ENCODE data around the gene EML6. TPM values are rescaled to one million over a fixed set of nuclear protein-coding genes. Genes with fewer than 3 reads are reported as not detected.

The EML6 gene
- total and polyA plus RNA-seq, 2 of the 8 experiments (the other 6 are each of a cell fraction or from before 2014, with no cell fraction given), result 1.2 to 1.6 TPM

DNA sequence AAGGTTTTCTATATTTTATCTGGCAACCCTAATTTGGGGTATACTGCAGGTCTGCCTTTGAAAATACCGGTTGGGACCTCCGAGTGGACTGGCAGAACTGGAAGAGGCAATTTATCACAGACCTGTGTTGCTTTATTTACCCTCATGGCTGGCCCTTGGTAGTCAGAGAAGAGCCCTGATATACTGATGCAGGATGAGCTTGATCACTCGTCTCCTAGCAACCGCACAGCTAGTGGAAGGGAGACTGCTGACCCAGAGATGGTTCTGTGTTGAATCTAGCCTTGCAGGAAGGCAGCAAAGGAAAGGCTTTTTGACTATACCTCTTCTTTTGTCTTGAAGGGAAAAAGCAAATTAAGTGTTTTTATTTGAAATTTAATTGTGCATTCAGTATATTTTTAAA, 154.7 kb downstream of the EML6 start:
- ChIA-PET POLR2A (ENCODE audit: partially characterized antibody) (interaction anchor here (1.0 kb wide), 1 partner anchor 14 kb away, joined by 3 read pairs; no protein-coding TSS in a partner anchor), CTCF (ENCODE audit: partially characterized antibody) (interaction anchor here (0.6 to 2.0 kb wide), 8 partner anchors 9 to 170 kb away, joined by 3 to 8 read pairs (median 4); no protein-coding TSS in a partner anchor)
- H3K23me2 ChIP-seq (ENCODE audit: low read depth, low read length), result no peaks in the 10 kb centered on the region
- H3K79me1 ChIP-seq (ENCODE audit: low read depth, low read length), result no peaks in the 10 kb centered on the region
- H3K23ac ChIP-seq (ENCODE audit: insufficient read length), result no peak overlapping the region
- H3K27ac ChIP-seq (ENCODE audit: low read depth, low read length), result no peak overlapping the region
- FAIRE-seq, result no peak
- H4K91ac ChIP-seq (replicated peaks; ENCODE audit: insufficient read length, low read length), result no peak overlapping the region
- no peak overlapping the region for H2BK20ac ChIP-seq (ENCODE audit: low read length)
- no peaks in the 10 kb centered on the region for H3K79me2 ChIP-seq (ENCODE audit: control insufficient read depth in 1 of 2, insufficient read depth in 2 of 2, low read length in 2 of 2)
- no peak overlapping the region for H2BK120ac ChIP-seq (replicated peaks; ENCODE audit: low read depth, low read length)
- H3K4me2 ChIP-seq (ENCODE audit: insufficient read depth in 1 of 2, low read depth in 2 of 2, low read length in 2 of 2), result no peak overlapping the region
- no peaks in the 10 kb centered on the region for H3K4me1 ChIP-seq (replicated peaks in 1 of 4; ENCODE audit: control insufficient read depth in 3 of 4, insufficient read depth in 4 of 4, low read length in 3 of 4)
- no peak overlapping the region for H2AK5ac ChIP-seq (ENCODE audit: low read depth, low read length)
- WGBS, 2 experiments (ENCODE audit: extremely low coverage in 1 of 2, insufficient coverage in 1 of 2, insufficient read length in 1 of 2, insufficient replicate concordance in 2 of 2, low coverage in 1 of 2, low lambda C conversion rate in 2 of 2, missing lambda C conversion rate in 1 of 2), result 83% methylated on average over 4 of the region's 4 CpGs; no CpG with 5 or more reads in 1 of the 2 experiments
- no peak overlapping the region for H3K56ac ChIP-seq (replicated peaks; ENCODE audit: insufficient read length, low read depth, low read length)
- no peak overlapping the region for H2BK15ac ChIP-seq (ENCODE audit: low read length)
- H3K9me3 ChIP-seq (ENCODE audit: insufficient read depth in 2 of 2, low read depth in 1 of 2, low read length in 1 of 2), result no peaks in the 10 kb centered on the region
- H2AFZ ChIP-seq (ENCODE audit: low read length), result no peak overlapping the region
- no peak overlapping the region for H3K14ac ChIP-seq (ENCODE audit: insufficient read length)
- no peak overlapping the region for H3K4ac ChIP-seq (replicated peaks; ENCODE audit: insufficient read length, low read depth, low read length)
- no peak for DNase-seq (ENCODE audit: low read depth in 1 of 2, low spot score in 2 of 2)
- no peaks in the 10 kb centered on the region for H3K36me3 ChIP-seq (ENCODE audit: control insufficient read depth in 2 of 4, insufficient read depth in 4 of 4, low read length in 3 of 4)
- H3K18ac ChIP-seq (ENCODE audit: extremely low read depth, low read length), result no peak overlapping the region
- no peak for TF ChIP-seq JUND (IDR thresholded peaks at IDR 0.05; ENCODE audit: low read length)
- TF ChIP-seq RBBP5 (IDR thresholded peaks at IDR 0.05; ENCODE audit: borderline replicate concordance, low read depth, low read length), result no peak
- TF ChIP-seq GABPA (IDR thresholded peaks at IDR 0.05; ENCODE audit: borderline replicate concordance, insufficient read depth, low read length), result no peak
- TF ChIP-seq CHD2 (IDR thresholded peaks at IDR 0.05; ENCODE audit: low read length), result no peak
- TF ChIP-seq EZH2 (IDR thresholded peaks at IDR 0.05; ENCODE audit: low read depth, low read length, severe bottlenecking), result no peak
- no peak for TF ChIP-seq SP1 (IDR thresholded peaks at IDR 0.05; ENCODE audit: low read depth, low read length)
- no peak for TF ChIP-seq TAF1 (IDR thresholded peaks at IDR 0.05; ENCODE audit: low read depth, low read length)
- TF ChIP-seq SAP30 (IDR thresholded peaks at IDR 0.05; ENCODE audit: insufficient read depth, insufficient replicate concordance, low read length), result no peak
- TF ChIP-seq TAF7 (optimal IDR thresholded peaks at IDR 0.05; ENCODE audit: borderline replicate concordance, low read depth, low read length), result no peak
- H4K20me1 ChIP-seq (replicated peaks in 1 of 2; ENCODE audit: control insufficient read depth in 1 of 2, insufficient read depth in 2 of 2, low read length in 2 of 2), result no peaks in the 10 kb centered on the region
- no peak overlapping the region for H4K5ac ChIP-seq (ENCODE audit: insufficient read length, low read depth, low read length)
- H3K4me3 ChIP-seq (ENCODE audit: extremely low read depth in 1 of 4, insufficient read depth in 2 of 4, low read depth in 3 of 4, low read length in 4 of 4), result no peak overlapping the region
- H3K9ac ChIP-seq (replicated peaks in 1 of 4; ENCODE audit: extremely low read depth in 1 of 4, low read depth in 3 of 4, low read length in 3 of 4), result no peak overlapping the region
- H2BK12ac ChIP-seq (ENCODE audit: low read depth, low read length), result no peak overlapping the region
- H2BK5ac ChIP-seq (ENCODE audit: low read depth, low read length), result no peak overlapping the region
- no peak overlapping the region for H4K8ac ChIP-seq (ENCODE audit: extremely low read depth, insufficient read depth, low read length)
- H3K27me3 ChIP-seq (replicated peaks in 1 of 4; ENCODE audit: control insufficient read depth in 3 of 4, extremely low read depth in 1 of 4, insufficient read depth in 3 of 4, low read length in 3 of 4), result no peaks in the 10 kb centered on the region
